ENCODE results near the gene COL27A1.

DNA sequence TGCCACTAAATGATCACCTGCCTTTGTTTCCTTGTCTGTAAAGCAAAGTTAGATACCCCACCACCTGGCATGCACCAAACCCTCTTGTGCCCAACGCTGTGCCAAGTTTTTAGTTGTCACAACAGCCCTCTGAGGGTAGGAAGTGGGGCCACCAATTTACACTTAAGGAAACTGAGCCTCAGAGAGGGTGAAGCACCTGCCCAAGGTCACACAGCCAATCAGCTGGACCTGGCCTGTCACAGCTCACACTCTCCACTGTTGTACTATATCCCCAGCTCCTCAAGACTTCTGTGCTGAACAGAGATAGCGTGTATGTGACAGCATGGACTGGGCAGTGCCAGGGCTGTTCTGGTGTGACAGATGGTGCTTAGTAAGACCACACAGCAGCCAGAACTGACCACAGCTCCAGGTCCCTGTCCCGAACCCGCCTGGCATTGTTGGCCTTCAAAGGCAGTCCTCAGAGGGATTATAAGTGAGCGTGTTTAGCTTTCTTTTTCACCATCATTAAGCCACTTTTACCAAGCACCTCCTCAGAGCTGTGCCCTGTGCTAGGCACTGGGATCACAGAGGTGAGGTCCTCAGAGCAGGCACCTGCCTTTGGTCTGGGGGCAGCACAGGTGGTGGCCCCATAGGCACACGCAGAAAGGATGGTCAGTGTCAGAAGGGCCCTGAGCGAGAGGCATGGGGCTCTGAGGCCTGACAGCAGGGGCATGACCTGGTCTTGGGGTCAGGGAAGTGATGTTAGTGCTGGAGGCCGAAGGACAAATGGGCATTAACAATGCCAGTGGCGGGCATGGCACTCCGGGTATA lies 71.1 kb downstream of the COL27A1 start:
- TF ChIP-seq POLR2A (IDR thresholded peaks at IDR 0.05) (no peak), POLR2AphosphoS5 (IDR thresholded peaks at IDR 0.05) (no peak), EP300 (IDR thresholded peaks at IDR 0.05; ENCODE audit: low read depth) (no peak)
- TF ChIP-seq, protein P1, sequence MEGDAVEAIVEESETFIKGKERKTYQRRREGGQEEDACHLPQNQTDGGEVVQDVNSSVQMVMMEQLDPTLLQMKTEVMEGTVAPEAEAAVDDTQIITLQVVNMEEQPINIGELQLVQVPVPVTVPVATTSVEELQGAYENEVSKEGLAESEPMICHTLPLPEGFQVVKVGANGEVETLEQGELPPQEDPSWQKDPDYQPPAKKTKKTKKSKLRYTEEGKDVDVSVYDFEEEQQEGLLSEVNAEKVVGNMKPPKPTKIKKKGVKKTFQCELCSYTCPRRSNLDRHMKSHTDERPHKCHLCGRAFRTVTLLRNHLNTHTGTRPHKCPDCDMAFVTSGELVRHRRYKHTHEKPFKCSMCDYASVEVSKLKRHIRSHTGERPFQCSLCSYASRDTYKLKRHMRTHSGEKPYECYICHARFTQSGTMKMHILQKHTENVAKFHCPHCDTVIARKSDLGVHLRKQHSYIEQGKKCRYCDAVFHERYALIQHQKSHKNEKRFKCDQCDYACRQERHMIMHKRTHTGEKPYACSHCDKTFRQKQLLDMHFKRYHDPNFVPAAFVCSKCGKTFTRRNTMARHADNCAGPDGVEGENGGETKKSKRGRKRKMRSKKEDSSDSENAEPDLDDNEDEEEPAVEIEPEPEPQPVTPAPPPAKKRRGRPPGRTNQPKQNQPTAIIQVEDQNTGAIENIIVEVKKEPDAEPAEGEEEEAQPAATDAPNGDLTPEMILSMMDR (IDR thresholded peaks at IDR 0.05) = no peak

All from transverse colon (tissue), 4 donors.